Suprapubic skin (tissue), 4 donors: Measurements from ENCODE around the gene ZNF281. TPM values are rescaled to one million over a fixed set of nuclear protein-coding genes. Genes with fewer than 3 reads are reported as not detected.

Experiments
- DNase-seq, 2 donors: peaks; one replicate each; pipeline ENCODE4 v3.0.0-alpha.2; 2019; ENCODE audit warnings: low spot score in 2 of 2
- H3K27ac ChIP-seq: fragments of 200-600 bp; sonication (generic); one replicate; pipeline ENCODE4 v1.5.1; 2019
- H3K27me3 ChIP-seq: fragments of 200-600 bp; sonication (generic); one replicate; pipeline ENCODE4 v1.5.1; 2019
- H3K36me3 ChIP-seq: fragments of 200-600 bp; sonication (generic); one replicate; pipeline ENCODE4 v1.5.1; 2019
- H3K4me1 ChIP-seq: fragments of 200-600 bp; sonication (generic); one replicate; pipeline ENCODE4 v1.5.1; 2019
- H3K4me3 ChIP-seq: fragments of 200-600 bp; sonication (generic); one replicate; pipeline ENCODE4 v1.5.1; 2019; ENCODE audit warnings: mild to moderate bottlenecking
- H3K9me3 ChIP-seq: fragments of 200-600 bp; sonication (generic); one replicate; pipeline ENCODE4 v1.5.1; 2019
- CTCF ChIP-seq, 2 donors: fragments of 200-600 bp in 1 of 2; fragments of 450-650 bp in 1 of 2; sonication (generic) in 1 of 2; IDR thresholded peaks; one replicate each; pipeline ENCODE4 v1.5.1; 2016 to 2019; ENCODE audit warnings: antibody characterized with exemption in 2 of 2, mild to moderate bottlenecking in 1 of 2, moderate library complexity in 1 of 2
- EP300 ChIP-seq: sonication (generic); formaldehyde crosslinking; IDR thresholded peaks from one replicate; pipeline ENCODE4 v1.6.1; 2017; ENCODE audit warnings: antibody characterized with exemption
- POLR2A ChIP-seq, 2 donors: fragments of 450-650 bp; IDR thresholded peaks; one replicate each; pipeline ENCODE4 v1.6.1; 2017; ENCODE audit warnings: antibody characterized with exemption in 2 of 2, mild to moderate bottlenecking in 2 of 2, moderate library complexity in 2 of 2
- POLR2AphosphoS5 ChIP-seq, 3 donors: sonication (generic); formaldehyde crosslinking; IDR thresholded peaks; one replicate each; pipeline ENCODE4 v1.6.1; 2017; ENCODE audit warnings: antibody characterized with exemption in 3 of 3
- WGBS: methylation state at CpG from one replicate; pipeline ENCODE4 v1.1.5; 2018; 5-methylcytosine and 5-hydroxymethylcytosine counted together
- total RNA-seq, 4 donors: library from RNA; depleted of rRNA; stranded (reverse); fragments of >200 nt; gene quantifications; one replicate each; pipeline ENCODE4 v1.1.0, GENCODE V29; 2016

Gene ZNF281
- total RNA-seq, 4 donors from 2014 or later, result 4.5 to 9.4 (median 8.2) TPM

GRCh38 chr1:200355801-200356200 is 54.0 kb downstream of the ZNF281 start:
- Histone ChIP-seq H3K36me3 (no peaks in the 10 kb centered on the region), H3K4me3 (no peak overlapping the region), H3K27ac (no peak overlapping the region), H3K4me1 (peaks cover 8% of the 10 kb centered on the region), H3K9me3 (no peaks in the 10 kb centered on the region), H3K27me3 (no peaks in the 10 kb centered on the region)
- TF ChIP-seq EP300 (no peak), POLR2AphosphoS5 (IDR thresholded peaks at IDR 0.05) (no peak), POLR2A (IDR thresholded peaks at IDR 0.05) (no peak), CTCF (IDR thresholded peaks at IDR 0.05) (no peak)
- DNase-seq, result no peak
- WGBS, result 87% methylated on average over 3 of the region's 3 CpGs

Other genes starting within 250 kb of the ZNF281 start
- 1 to 10 TPM in 3 of 4 donors, under 1 TPM in 1; 0.72 to 1.6 (median 1.5) TPM for gene KIF14, start 210.7 kb upstream of the ZNF281 start, total RNA-seq